K562 (cell line): ENCODE measurements around the gene TAF11L9. TPM values are rescaled to one million over a fixed set of nuclear protein-coding genes. Genes with fewer than 3 reads are reported as not detected.

Experiments
- polyA plus RNA-seq, 8 experiments: library from polyadenylated mRNA; depleted of rRNA in 4 of 8; stranded (reverse) in 5 of 8; unstranded in 3 of 8; fragments of >200 nt; fragmentation: Nextera tagmentation in 2 of 8; fragmentation: Illumina TruSeq in 1 of 8; extraction: Ambion mirVana in 2 of 8; extraction: Trizol in 1 of 8; gene quantifications; 2 replicates each; pipeline versions ENCODE4 v1.2.1 to v1.2.3, GENCODE V29; 2011 to 2014; ENCODE audit warnings: inconsistent platforms in 1 of 8, missing spikeins in 1 of 8
- small RNA-seq: library from RNA; depleted of rRNA; stranded (forward); fragments of <200 nt; gene quantifications from one replicate; pipeline ENCODE3, GENCODE V24; 2014
- total RNA-seq, 7 experiments: library from RNA; depleted of rRNA in 6 of 7; stranded (reverse); fragments of >200 nt in 6 of 7; fragmentation: Illumina TruSeq in 2 of 7; extraction: Trizol in 2 of 7; gene quantifications; 2 replicates each; pipeline versions ENCODE4 v1.2.1 to v1.2.3, GENCODE V29; 2011 to 2021; ENCODE audit warnings: low replicate concordance in 1 of 7

The TAF11L9 gene
- total and polyA plus RNA-seq, 9 of the 15 experiments (the other 6 are each of a cell fraction or from before 2014, with no cell fraction given): 0.20 to 0.68 (median 0.29) TPM; not detected in 4

Small RNAs within 50 kb of the gene (small RNA-seq; reads per million reads assigned to genes)
- not detected for gene AC233724.3
- gene AC233724.4: not detected
- not detected for gene AC233724.6
- not detected for gene AC233724.7

Other genes with a start within 250 kb of the TAF11L9 start
Only the 7 nearest of the 12 such genes appear.
- gene TAF11L7, start 8.6 kb downstream of the TAF11L9 start, total RNA-seq (2014; rRNA removed): not detected in 2 replicates
- not detected in 2 replicates for gene TAF11L7, start 8.6 kb downstream of the TAF11L9 start, total RNA-seq (2014; rRNA removed; fragmentation: Illumina TruSeq; extraction: Trizol)
- gene TAF11L7, start 8.6 kb downstream of the TAF11L9 start, total RNA-seq (2015; rRNA removed; fragmentation: Illumina TruSeq; extraction: Trizol): not detected in 2 replicates
- not detected in 2 replicates for gene TAF11L7, start 8.6 kb downstream of the TAF11L9 start, total RNA-seq (2021)
- 1.9 TPM in 1 of 2 replicates, not detected in the other for gene TAF11L7, start 8.6 kb downstream of the TAF11L9 start, polyA plus RNA-seq (2011; rRNA removed)
- gene TAF11L7, start 8.6 kb downstream of the TAF11L9 start, polyA plus RNA-seq (2014; fragmentation: Illumina TruSeq; extraction: Trizol): not detected in 2 replicates
- under 1 TPM in 1 of 2 experiments, not detected in 1; 0.27 TPM for gene TAF11L7, start 8.6 kb downstream of the TAF11L9 start, polyA plus RNA-seq (2014; fragmentation: Nextera tagmentation; extraction: Ambion mirVana)
- gene TAF11L7, start 8.6 kb downstream of the TAF11L9 start, polyA plus RNA-seq (2014; rRNA removed): 0.20 TPM in 1 of 2 replicates, not detected in the other
- not detected in 2 replicates for gene TAF11L8, start 3.4 kb downstream of the TAF11L9 start, total RNA-seq (2014; rRNA removed)
- not detected in 2 replicates for gene TAF11L8, start 3.4 kb downstream of the TAF11L9 start, total RNA-seq (2014; rRNA removed; fragmentation: Illumina TruSeq; extraction: Trizol)
- not detected in 2 replicates for gene TAF11L8, start 3.4 kb downstream of the TAF11L9 start, total RNA-seq (2015; rRNA removed; fragmentation: Illumina TruSeq; extraction: Trizol)
- gene TAF11L8, start 3.4 kb downstream of the TAF11L9 start, total RNA-seq (2021): not detected in 2 replicates
- not detected in 2 replicates for gene TAF11L8, start 3.4 kb downstream of the TAF11L9 start, polyA plus RNA-seq (2011; rRNA removed)
- not detected in 2 replicates for gene TAF11L8, start 3.4 kb downstream of the TAF11L9 start, polyA plus RNA-seq (2014; fragmentation: Illumina TruSeq; extraction: Trizol)
- not detected for gene TAF11L8, start 3.4 kb downstream of the TAF11L9 start, polyA plus RNA-seq (2014; fragmentation: Nextera tagmentation; extraction: Ambion mirVana)
- gene TAF11L8, start 3.4 kb downstream of the TAF11L9 start, polyA plus RNA-seq (2014; rRNA removed): not detected in 2 replicates
- 0.57 and 0.68 TPM in 2 replicates for gene TAF11L10, start 3.4 kb upstream of the TAF11L9 start, total RNA-seq (2014; rRNA removed)
- gene TAF11L10, start 3.4 kb upstream of the TAF11L9 start, total RNA-seq (2014; rRNA removed; fragmentation: Illumina TruSeq; extraction: Trizol): 0.29 TPM in 1 of 2 replicates, not detected in the other
- gene TAF11L10, start 3.4 kb upstream of the TAF11L9 start, total RNA-seq (2015; rRNA removed; fragmentation: Illumina TruSeq; extraction: Trizol): not detected in 2 replicates
- gene TAF11L10, start 3.4 kb upstream of the TAF11L9 start, total RNA-seq (2021): 0.53 TPM in 1 of 2 replicates, not detected in the other
- 3.7 TPM in 1 of 2 replicates, not detected in the other for gene TAF11L10, start 3.4 kb upstream of the TAF11L9 start, polyA plus RNA-seq (2011; rRNA removed)
- not detected in 2 replicates for gene TAF11L10, start 3.4 kb upstream of the TAF11L9 start, polyA plus RNA-seq (2014; fragmentation: Illumina TruSeq; extraction: Trizol)
- under 1 TPM in 1 of 2 experiments, not detected in 1; 0.27 TPM for gene TAF11L10, start 3.4 kb upstream of the TAF11L9 start, polyA plus RNA-seq (2014; fragmentation: Nextera tagmentation; extraction: Ambion mirVana)
- 0.20 TPM in 1 of 2 replicates, not detected in the other for gene TAF11L10, start 3.4 kb upstream of the TAF11L9 start, polyA plus RNA-seq (2014; rRNA removed)
- gene TAF11L11, start 9.8 kb upstream of the TAF11L9 start, total RNA-seq (2014; rRNA removed): not detected in 2 replicates
- gene TAF11L11, start 9.8 kb upstream of the TAF11L9 start, total RNA-seq (2014; rRNA removed; fragmentation: Illumina TruSeq; extraction: Trizol): not detected in 2 replicates
- not detected in 2 replicates for gene TAF11L11, start 9.8 kb upstream of the TAF11L9 start, total RNA-seq (2015; rRNA removed; fragmentation: Illumina TruSeq; extraction: Trizol)
- gene TAF11L11, start 9.8 kb upstream of the TAF11L9 start, total RNA-seq (2021): not detected in 2 replicates
- not detected in 2 replicates for gene TAF11L11, start 9.8 kb upstream of the TAF11L9 start, polyA plus RNA-seq (2011; rRNA removed)
- not detected in 2 replicates for gene TAF11L11, start 9.8 kb upstream of the TAF11L9 start, polyA plus RNA-seq (2014; fragmentation: Illumina TruSeq; extraction: Trizol)
- gene TAF11L11, start 9.8 kb upstream of the TAF11L9 start, polyA plus RNA-seq (2014; fragmentation: Nextera tagmentation; extraction: Ambion mirVana): not detected
- not detected in 2 replicates for gene TAF11L11, start 9.8 kb upstream of the TAF11L9 start, polyA plus RNA-seq (2014; rRNA removed)
- not detected in 2 replicates for gene TAF11L12, start 16.0 kb upstream of the TAF11L9 start, total RNA-seq (2014; rRNA removed)
- gene TAF11L12, start 16.0 kb upstream of the TAF11L9 start, total RNA-seq (2014; rRNA removed; fragmentation: Illumina TruSeq; extraction: Trizol): not detected in 2 replicates
- not detected in 2 replicates for gene TAF11L12, start 16.0 kb upstream of the TAF11L9 start, total RNA-seq (2015; rRNA removed; fragmentation: Illumina TruSeq; extraction: Trizol)
- not detected in 2 replicates for gene TAF11L12, start 16.0 kb upstream of the TAF11L9 start, total RNA-seq (2021)
- gene TAF11L12, start 16.0 kb upstream of the TAF11L9 start, polyA plus RNA-seq (2011; rRNA removed): not detected in 2 replicates
- gene TAF11L12, start 16.0 kb upstream of the TAF11L9 start, polyA plus RNA-seq (2014; fragmentation: Illumina TruSeq; extraction: Trizol): not detected in 2 replicates
- gene TAF11L12, start 16.0 kb upstream of the TAF11L9 start, polyA plus RNA-seq (2014; fragmentation: Nextera tagmentation; extraction: Ambion mirVana): not detected
- not detected in 2 replicates for gene TAF11L12, start 16.0 kb upstream of the TAF11L9 start, polyA plus RNA-seq (2014; rRNA removed)
- gene TAF11L13, start 37.7 kb upstream of the TAF11L9 start, total RNA-seq (2014; rRNA removed): not detected in 2 replicates
- not detected in 2 replicates for gene TAF11L13, start 37.7 kb upstream of the TAF11L9 start, total RNA-seq (2014; rRNA removed; fragmentation: Illumina TruSeq; extraction: Trizol)
- not detected in 2 replicates for gene TAF11L13, start 37.7 kb upstream of the TAF11L9 start, total RNA-seq (2015; rRNA removed; fragmentation: Illumina TruSeq; extraction: Trizol)
- gene TAF11L13, start 37.7 kb upstream of the TAF11L9 start, total RNA-seq (2021): not detected in 2 replicates
- not detected in 2 replicates for gene TAF11L13, start 37.7 kb upstream of the TAF11L9 start, polyA plus RNA-seq (2011; rRNA removed)
- gene TAF11L13, start 37.7 kb upstream of the TAF11L9 start, polyA plus RNA-seq (2014; fragmentation: Illumina TruSeq; extraction: Trizol): not detected in 2 replicates
- gene TAF11L13, start 37.7 kb upstream of the TAF11L9 start, polyA plus RNA-seq (2014; fragmentation: Nextera tagmentation; extraction: Ambion mirVana): not detected
- gene TAF11L13, start 37.7 kb upstream of the TAF11L9 start, polyA plus RNA-seq (2014; rRNA removed): not detected in 2 replicates
- gene TAF11L14, start 40.1 kb upstream of the TAF11L9 start, total RNA-seq (2014; rRNA removed): not detected in 2 replicates
- gene TAF11L14, start 40.1 kb upstream of the TAF11L9 start, total RNA-seq (2014; rRNA removed; fragmentation: Illumina TruSeq; extraction: Trizol): not detected in 2 replicates
- gene TAF11L14, start 40.1 kb upstream of the TAF11L9 start, total RNA-seq (2015; rRNA removed; fragmentation: Illumina TruSeq; extraction: Trizol): not detected in 2 replicates
- not detected in 2 replicates for gene TAF11L14, start 40.1 kb upstream of the TAF11L9 start, total RNA-seq (2021)
- not detected in 2 replicates for gene TAF11L14, start 40.1 kb upstream of the TAF11L9 start, polyA plus RNA-seq (2011; rRNA removed)
- gene TAF11L14, start 40.1 kb upstream of the TAF11L9 start, polyA plus RNA-seq (2014; fragmentation: Illumina TruSeq; extraction: Trizol): not detected in 2 replicates
- gene TAF11L14, start 40.1 kb upstream of the TAF11L9 start, polyA plus RNA-seq (2014; fragmentation: Nextera tagmentation; extraction: Ambion mirVana): not detected
- not detected in 2 replicates for gene TAF11L14, start 40.1 kb upstream of the TAF11L9 start, polyA plus RNA-seq (2014; rRNA removed)